Fibroblast of skin of abdomen (primary cell): ENCODE measurements around the gene CDK3.
A peak's percentile ranks its signal among the peaks of the same experiment; 100 is the strongest.
"Not testable (repeated sequence)": the region's sequence is repeated elsewhere in the genome, so short reads cannot be mapped to it uniquely, and the experiment has no call there.

Source experiments
- DNase-seq: peaks from one replicate; pipeline ENCODE4 v3.0.0-alpha.2; 2013

Gene CDK3

GRCh38 chr17:76039121-76039520, 38.5 kb downstream of the CDK3 start:
- DNase-seq, result peak; percentile 29

GRCh38 chr17:76040376-76040775, 39.7 kb downstream of the CDK3 start:
- DNase-seq, result no peak

- DNase-seq, result not testable (repeated sequence)
These were observed 42.2 kb downstream of the CDK3 start for GRCh38 chr17:76042868-76043267.

- not testable (repeated sequence) for DNase-seq
These were observed 43.9 kb downstream of the CDK3 start for GRCh38 chr17:76044475-76045007.

GRCh38 chr17:76046064-76046463, 45.4 kb downstream of the CDK3 start:
- DNase-seq, result no peak

- DNase-seq, result no peak
These were observed 47.5 kb downstream of the CDK3 start for GRCh38 chr17:76048025-76048605.

- DNase-seq, result peak; percentile 31
These were observed 48.1 kb downstream of the CDK3 start for GRCh38 chr17:76048711-76049110.

GRCh38 chr17:76049239-76049638, 48.6 kb downstream of the CDK3 start:
- no peak for DNase-seq

- DNase-seq, result no peak
These were observed 49.3 kb downstream of the CDK3 start for GRCh38 chr17:76049836-76050537.

GRCh38 chr17:76050538-76051467, 50.1 kb downstream of the CDK3 start:
- no peak for DNase-seq

GRCh38 chr17:76051561-76051960, 50.9 kb downstream of the CDK3 start:
- no peak for DNase-seq

GRCh38 chr17:76053246-76054111, 52.8 kb downstream of the CDK3 start:
- no peak for DNase-seq

- DNase-seq, result no peak
These were observed 53.4 kb downstream of the CDK3 start for GRCh38 chr17:76054112-76054476.
